Colonic mucosa (tissue), 4 donors: ENCODE results near the gene IGF1. TPM values are rescaled to one million over a fixed set of nuclear protein-coding genes. Genes with fewer than 3 reads are reported as not detected.

Experiments used
- DNase-seq: peaks from one replicate; pipeline ENCODE4 v3.0.0-alpha.2; 2020
- H3K27ac ChIP-seq: fragments of 200-600 bp; one replicate; pipeline ENCODE4 v1.8.0; 2021
- H3K27me3 ChIP-seq: fragments of 200-600 bp; one replicate; pipeline ENCODE4 v1.8.0; 2021
- H3K36me3 ChIP-seq: fragments of 200-600 bp; one replicate; pipeline ENCODE4 v1.8.0; 2021
- H3K4me1 ChIP-seq: fragments of 200-600 bp; one replicate; pipeline ENCODE4 v1.8.0; 2021; ENCODE audit warnings: mild to moderate bottlenecking
- H3K4me3 ChIP-seq: fragments of 200-600 bp; one replicate; pipeline ENCODE4 v1.8.0; 2021
- H3K9ac ChIP-seq, 2 donors: one replicate each; pipeline ENCODE4 v1.7.0; 2013; ENCODE audit warnings: control low read depth in 2 of 2, low read depth in 2 of 2, low read length in 2 of 2
- H3K9me3 ChIP-seq: fragments of 200-600 bp; one replicate; pipeline ENCODE4 v1.8.0; 2021
- intact Hi-C: fragments of 100-400 bp; cut with DNase I; formaldehyde crosslinking; loops from one replicate; pipeline ENCODE4 v1.14.1; 2022
- total RNA-seq, 2 donors: library from RNA; stranded (reverse); fragmentation: NEBNext Ultra II Directional in 1 of 2; extraction: Animal tissue kit (Norgen Biotek cat#: 25700) in 1 of 2; gene quantifications; one replicate each; pipeline ENCODE4 v1.2.1, GENCODE V29; 2021
- TF ChIP-seq, protein P1 (sequence below): fragments of 200-600 bp; IDR thresholded peaks from one replicate; pipeline ENCODE4 v1.8.0; 2022; ENCODE audit warnings: antibody characterized with exemption, mild to moderate bottlenecking
- donor health status: healthy.
- donor health status: DM: no; HTN: no; CAD: no.
- donor health status: DM: no; HTN: no; CAD: no.

The IGF1 gene
- total RNA-seq, 2 donors from 2014 or later = 1.6 to 3.2 TPM

DNA sequence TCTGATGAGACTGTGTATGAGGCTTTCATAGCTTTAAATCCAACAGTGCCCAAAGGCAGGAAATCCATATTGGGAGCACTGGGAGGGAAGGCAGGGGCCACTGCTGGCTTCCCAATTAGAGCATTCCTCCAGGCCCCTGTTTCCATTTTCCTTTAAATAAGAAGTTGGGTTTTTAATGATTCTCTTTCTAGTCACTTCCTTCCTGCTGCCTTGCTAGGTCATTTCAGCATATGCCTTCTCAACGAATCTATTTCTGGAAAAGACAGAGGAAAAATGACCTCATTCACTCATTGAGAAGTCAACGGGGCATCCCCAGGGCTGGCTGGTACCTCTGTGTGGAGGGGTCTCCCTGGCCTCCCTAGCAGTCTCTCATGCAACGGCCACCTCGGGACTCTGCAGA lies 43.5 kb downstream of the IGF1 start:
- Histone ChIP-seq H3K9ac (no peak overlapping the region), H3K27me3 (no peaks in the 10 kb centered on the region), H3K9me3 (no peaks in the 10 kb centered on the region), H3K4me3 (no peak overlapping the region), H3K36me3 (no peaks in the 10 kb centered on the region), H3K27ac (no peak overlapping the region), H3K4me1 (no peaks in the 10 kb centered on the region)
- DNase-seq = no peak
- intact Hi-C loops = no loop called here
- TF ChIP-seq, protein P1, sequence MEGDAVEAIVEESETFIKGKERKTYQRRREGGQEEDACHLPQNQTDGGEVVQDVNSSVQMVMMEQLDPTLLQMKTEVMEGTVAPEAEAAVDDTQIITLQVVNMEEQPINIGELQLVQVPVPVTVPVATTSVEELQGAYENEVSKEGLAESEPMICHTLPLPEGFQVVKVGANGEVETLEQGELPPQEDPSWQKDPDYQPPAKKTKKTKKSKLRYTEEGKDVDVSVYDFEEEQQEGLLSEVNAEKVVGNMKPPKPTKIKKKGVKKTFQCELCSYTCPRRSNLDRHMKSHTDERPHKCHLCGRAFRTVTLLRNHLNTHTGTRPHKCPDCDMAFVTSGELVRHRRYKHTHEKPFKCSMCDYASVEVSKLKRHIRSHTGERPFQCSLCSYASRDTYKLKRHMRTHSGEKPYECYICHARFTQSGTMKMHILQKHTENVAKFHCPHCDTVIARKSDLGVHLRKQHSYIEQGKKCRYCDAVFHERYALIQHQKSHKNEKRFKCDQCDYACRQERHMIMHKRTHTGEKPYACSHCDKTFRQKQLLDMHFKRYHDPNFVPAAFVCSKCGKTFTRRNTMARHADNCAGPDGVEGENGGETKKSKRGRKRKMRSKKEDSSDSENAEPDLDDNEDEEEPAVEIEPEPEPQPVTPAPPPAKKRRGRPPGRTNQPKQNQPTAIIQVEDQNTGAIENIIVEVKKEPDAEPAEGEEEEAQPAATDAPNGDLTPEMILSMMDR = no peak

DNA sequence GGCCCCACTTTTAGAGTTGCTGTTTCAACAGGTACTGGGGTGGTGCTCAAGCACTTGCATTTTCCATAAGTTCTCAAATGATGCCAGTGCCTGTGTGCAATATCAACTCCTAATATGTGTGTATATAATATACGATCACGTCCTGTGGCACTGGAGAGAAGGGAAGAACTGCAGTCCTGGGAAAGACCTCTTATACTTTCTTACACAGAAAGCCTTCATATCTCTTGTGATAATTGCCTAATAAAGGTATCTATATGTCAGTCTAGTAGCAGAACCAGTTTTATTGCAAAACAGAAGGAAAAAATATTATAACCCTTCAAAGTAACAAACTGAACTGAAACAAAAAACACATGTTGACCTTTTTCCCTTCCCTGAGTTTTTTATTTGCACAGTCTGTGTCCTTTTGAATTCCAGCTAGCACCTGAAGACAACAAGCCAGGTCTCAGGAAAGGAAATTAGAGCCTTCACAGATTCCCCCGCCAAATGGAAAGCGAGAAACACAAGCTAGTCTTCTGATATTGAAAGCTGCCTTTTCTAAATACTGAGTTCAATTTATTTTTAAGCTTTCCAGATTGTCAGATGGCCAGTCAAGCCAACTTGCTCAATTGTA lies 44.4 kb downstream of the IGF1 start:
- intact Hi-C loops = no loop called here
- Histone ChIP-seq H3K36me3 (no peaks in the 10 kb centered on the region), H3K27me3 (no peaks in the 10 kb centered on the region), H3K4me3 (no peak overlapping the region), H3K9ac (no peak overlapping the region), H3K4me1 (no peaks in the 10 kb centered on the region), H3K27ac (no peak overlapping the region), H3K9me3 (no peaks in the 10 kb centered on the region)
- DNase-seq = no peak
- TF ChIP-seq, protein P1 = no peak

DNA sequence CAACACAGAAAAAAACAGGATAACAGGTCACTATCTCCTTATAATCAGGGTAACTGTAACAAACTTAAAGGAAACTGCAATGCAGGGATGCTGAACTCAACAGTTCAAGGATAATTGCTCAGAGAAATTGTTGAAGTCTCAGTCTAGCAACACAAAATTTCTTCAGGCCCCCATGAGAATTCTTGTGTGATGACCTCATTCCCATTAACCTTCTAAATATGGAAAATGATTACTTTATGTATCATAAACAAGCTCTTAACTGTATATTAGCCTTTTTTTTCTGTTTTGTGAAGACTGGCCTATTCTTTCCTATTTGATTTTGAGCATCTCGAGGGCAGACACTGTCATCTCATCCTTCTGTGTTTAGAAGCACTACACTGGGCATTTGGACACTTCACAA lies 47.1 kb downstream of the IGF1 start:
- intact Hi-C loops = no loop called here
- Histone ChIP-seq H3K27me3 (no peaks in the 10 kb centered on the region), H3K36me3 (no peaks in the 10 kb centered on the region), H3K27ac (no peak overlapping the region), H3K4me3 (no peak overlapping the region), H3K9ac (no peak overlapping the region), H3K4me1 (no peaks in the 10 kb centered on the region), H3K9me3 (no peaks in the 10 kb centered on the region)
- DNase-seq = no peak
- TF ChIP-seq, protein P1 = no peak

DNA sequence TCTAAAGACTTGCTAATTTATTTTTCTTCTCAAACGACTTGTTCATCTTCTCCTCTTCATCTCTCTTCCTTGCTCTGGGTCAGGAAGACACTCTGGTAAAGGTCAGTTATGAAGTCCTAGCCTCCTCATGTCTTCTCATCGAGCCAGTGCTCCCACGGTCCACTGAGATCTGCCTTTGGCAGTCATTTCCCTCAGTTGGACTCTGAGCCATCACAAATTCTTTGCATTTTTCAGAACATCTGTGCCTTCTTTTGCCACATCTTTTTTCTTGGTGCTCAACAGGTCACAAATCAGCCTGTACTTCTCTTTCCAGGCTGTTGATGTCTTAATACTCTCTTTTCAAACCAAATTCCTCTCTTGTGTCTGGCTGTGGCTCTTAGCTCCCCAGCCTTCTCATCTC lies 49.7 kb downstream of the IGF1 start:
- Histone ChIP-seq H3K4me1 (no peaks in the 10 kb centered on the region), H3K9ac (no peak overlapping the region), H3K36me3 (no peaks in the 10 kb centered on the region), H3K9me3 (no peaks in the 10 kb centered on the region), H3K4me3 (no peak overlapping the region), H3K27ac (no peak overlapping the region), H3K27me3 (no peaks in the 10 kb centered on the region)
- intact Hi-C loops = no loop called here
- DNase-seq = no peak
- TF ChIP-seq, protein P1 = no peak

DNA sequence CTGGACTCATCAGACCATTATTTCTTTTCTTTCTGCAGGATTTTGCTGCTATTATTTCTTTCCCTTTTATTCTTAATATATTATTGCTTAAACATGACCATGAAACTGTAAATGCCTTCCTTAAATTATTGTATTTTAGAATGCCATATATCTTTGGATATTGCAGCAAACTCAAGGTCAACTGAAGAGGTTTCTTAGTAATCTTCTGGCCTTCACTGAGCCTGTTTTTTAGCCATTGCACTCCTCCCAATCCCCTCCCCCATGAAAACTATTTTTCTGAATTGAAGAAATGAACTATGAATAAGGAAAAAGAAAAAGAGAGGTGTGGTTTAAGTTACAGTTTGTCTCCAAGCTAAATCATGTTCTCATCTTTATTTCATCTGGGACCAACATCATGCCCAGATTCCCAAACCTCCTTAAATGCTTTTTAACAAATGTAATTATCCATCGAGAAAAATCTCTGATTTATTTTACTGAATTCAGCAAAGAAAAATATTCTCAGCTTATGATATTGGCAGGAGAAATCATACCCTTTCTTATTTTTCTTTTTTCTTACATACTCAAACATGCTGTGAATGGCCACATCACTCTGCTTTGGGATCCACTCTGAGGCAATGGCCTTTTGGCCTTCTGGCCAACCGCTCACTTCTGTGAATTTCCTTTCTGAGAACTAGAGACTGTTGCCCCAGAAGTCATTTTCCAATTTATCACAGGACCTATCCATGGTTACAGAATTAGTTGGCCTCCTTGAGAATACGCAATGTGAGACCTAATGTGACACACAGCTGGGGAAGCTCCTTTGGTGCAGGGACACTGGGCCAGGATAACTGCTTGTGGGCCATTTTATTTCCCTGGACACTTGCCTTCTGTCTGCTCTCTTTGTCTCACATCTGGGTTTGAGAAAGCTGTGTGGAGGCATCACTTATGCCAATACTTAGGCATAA lies 50.9 kb downstream of the IGF1 start:
- Histone ChIP-seq H3K27me3 (no peaks in the 10 kb centered on the region), H3K36me3 (no peaks in the 10 kb centered on the region), H3K27ac (no peak overlapping the region), H3K9me3 (no peaks in the 10 kb centered on the region), H3K4me3 (no peak overlapping the region), H3K9ac (no peak overlapping the region), H3K4me1 (no peaks in the 10 kb centered on the region)
- intact Hi-C loops = no loop called here
- TF ChIP-seq, protein P1 = no peak
- no peak for DNase-seq
